Neural cell (in vitro differentiated cells): ENCODE results near the gene AHRR. TPM values are rescaled to one million over a fixed set of nuclear protein-coding genes. Genes with fewer than 3 reads are reported as not detected.

Source experiments
- H2AFZ ChIP-seq: fragments of 200-600, 300-800 bp; sonication (generic), shearing (Covaris generic); 2 replicates; pipeline ENCODE4 v1.6.0; 2014; ENCODE audit warnings: low read depth, mild to moderate bottlenecking, antibody characterized with exemption, low read length, moderate library complexity
- H3F3A ChIP-seq: fragments of 200-600 bp; shearing (Covaris generic); 2 replicates; pipeline ENCODE4 v1.6.1; 2016; ENCODE audit warnings: mild to moderate bottlenecking, moderate library complexity, mixed read lengths, antibody characterized with exemption, low read length; ENCODE audit not compliant: insufficient read depth, poor library complexity, severe bottlenecking
- H3K27ac ChIP-seq: fragments of 200-600, 300-800 bp; sonication (generic), shearing (Covaris generic); 2 replicates; pipeline ENCODE4 v1.5.1; 2014; ENCODE audit warnings: mild to moderate bottlenecking, low read length, moderate library complexity
- H3K27me3 ChIP-seq: fragments of 300-800, 200-600 bp; sonication (generic), shearing (Covaris generic); 2 replicates; pipeline ENCODE4 v1.6.0; 2014; ENCODE audit warnings: mild to moderate bottlenecking, low read depth, low read length, moderate library complexity; ENCODE audit not compliant: insufficient read depth
- H3K36me3 ChIP-seq: fragments of 300-800, 200-600 bp; sonication (generic), shearing (Covaris generic); 2 replicates; pipeline ENCODE4 v1.5.1; 2014; ENCODE audit warnings: mild to moderate bottlenecking, antibody characterized with exemption, low read length, moderate library complexity; ENCODE audit not compliant: insufficient read depth
- H3K4me2 ChIP-seq: fragments of 300-800, 200-600 bp; sonication (generic), shearing (Covaris generic); 2 replicates; pipeline ENCODE4 v1.6.0; 2014; ENCODE audit warnings: mild to moderate bottlenecking, low read length
- H3K4me3 ChIP-seq: fragments of 300-800, 200-600 bp; sonication (generic), shearing (Covaris generic); 2 replicates; pipeline ENCODE4 v1.5.1; 2014; ENCODE audit warnings: mild to moderate bottlenecking, low read length, moderate library complexity
- H3K79me2 ChIP-seq: fragments of 200-600 bp; shearing (Covaris generic); replicated peaks from 2 replicates; pipeline ENCODE4 v1.6.0; 2014; ENCODE audit warnings: mild to moderate bottlenecking, low read length, moderate library complexity; ENCODE audit not compliant: insufficient read depth
- H3K9ac ChIP-seq: fragments of 300-800, 200-600 bp; sonication (generic), shearing (Covaris generic); 2 replicates; pipeline ENCODE4 v1.6.1; 2016; ENCODE audit warnings: mild to moderate bottlenecking, low read length, mixed read lengths
- H3K9me2 ChIP-seq: fragments of 200-600 bp; shearing (Covaris generic); 2 replicates; pipeline ENCODE4 v1.6.1; 2016; ENCODE audit warnings: mild to moderate bottlenecking, low read length, mixed read lengths; ENCODE audit not compliant: insufficient read depth
- H3K9me3 ChIP-seq: fragments of 200-600, 300-800 bp; sonication (generic), shearing (Covaris generic); 2 replicates; pipeline ENCODE4 v1.6.1; 2016; ENCODE audit warnings: mild to moderate bottlenecking, mixed run types, low read length, moderate library complexity, mixed read lengths
- H4K20me1 ChIP-seq: fragments of 200-600 bp; shearing (Covaris generic); 2 replicates; pipeline ENCODE4 v1.6.1; 2016; ENCODE audit warnings: mild to moderate bottlenecking, mixed run types; ENCODE audit not compliant: insufficient read depth
- CTCF ChIP-seq: fragments of 450-650 bp; IDR thresholded peaks from 2 replicates; pipeline ENCODE4 v1.5.1; 2014; ENCODE audit warnings: antibody characterized with exemption, mild to moderate bottlenecking, moderate library complexity; ENCODE audit not compliant: poor library complexity, severe bottlenecking
- EP300 ChIP-seq: fragments of 450-650 bp; conservative IDR thresholded peaks from 2 replicates; pipeline ENCODE4 v1.6.1; 2014; ENCODE audit warnings: antibody characterized with exemption, mild to moderate bottlenecking, moderate library complexity; ENCODE audit not compliant: poor library complexity, severe bottlenecking
- EZH2 ChIP-seq: fragments of 200-600, 300-800 bp; shearing (Covaris generic), sonication (generic); IDR thresholded peaks from 2 replicates; pipeline ENCODE4 v1.6.1; 2014; ENCODE audit warnings: antibody characterized with exemption, low read length, borderline replicate concordance, mild to moderate bottlenecking; ENCODE audit not compliant: insufficient read depth, poor library complexity, severe bottlenecking
- MXI1 ChIP-seq: fragments of 450-650 bp; conservative IDR thresholded peaks from 2 replicates; pipeline ENCODE4 v1.6.1; 2014; ENCODE audit warnings: antibody characterized with exemption, mild to moderate bottlenecking; ENCODE audit not compliant: poor library complexity, severe bottlenecking
- POLR2AphosphoS5 ChIP-seq: IDR thresholded peaks from 2 replicates; pipeline ENCODE4 v1.6.1; 2012
- RAD21 ChIP-seq: fragments of 450-650 bp; conservative IDR thresholded peaks from 2 replicates; pipeline ENCODE4 v1.6.1; 2014; ENCODE audit warnings: antibody characterized with exemption, mild to moderate bottlenecking, moderate library complexity
- REST ChIP-seq: IDR thresholded peaks from 2 replicates; pipeline ENCODE4 v1.6.1; 2012; ENCODE audit warnings: borderline replicate concordance
- SMC3 ChIP-seq: fragments of 450-650 bp; conservative IDR thresholded peaks from 2 replicates; pipeline ENCODE4 v1.6.1; 2014; ENCODE audit warnings: antibody characterized with exemption, mild to moderate bottlenecking, moderate library complexity; ENCODE audit not compliant: poor library complexity
- TAF1 ChIP-seq: IDR thresholded peaks from 2 replicates; pipeline ENCODE4 v1.6.1; 2012; ENCODE audit warnings: low read depth
- polyA plus RNA-seq: library from polyadenylated mRNA; depleted of rRNA; stranded (reverse); fragments of >200 nt; gene quantifications from 2 replicates; pipeline ENCODE4 v1.2.3, GENCODE V29; 2014

Gene AHRR
- polyA plus RNA-seq, 1 donor from 2014 or later, result 0.26 TPM

- Histone ChIP-seq H3F3A (no peaks in the 10 kb centered on the region), H3K36me3 (no peaks in the 10 kb centered on the region), H3K27ac (no peak overlapping the region), H3K9ac (no peak overlapping the region), H3K79me2 (no peaks in the 10 kb centered on the region), H4K20me1 (no peaks in the 10 kb centered on the region), H3K9me2 (no peaks in the 10 kb centered on the region), H3K27me3 (no peaks in the 10 kb centered on the region), H2AFZ (no peak overlapping the region), H3K4me2 (no peak overlapping the region), H3K4me3 (no peak overlapping the region), H3K9me3 (no peaks in the 10 kb centered on the region)
- no peak for TF ChIP-seq CTCF
- TF ChIP-seq RAD21, result no peak
- no peak for TF ChIP-seq MXI1
- TF ChIP-seq POLR2AphosphoS5, result no peak
- no peak for TF ChIP-seq EZH2
- no peak for TF ChIP-seq TAF1
- TF ChIP-seq SMC3, result no peak
- no peak for TF ChIP-seq REST
- no peak for TF ChIP-seq EP300
Measured at GRCh38 chr5:417301-418161, 96.0 kb downstream of the AHRR start.

- no peaks in the 10 kb centered on the region for H3K9me2 ChIP-seq
- no peaks in the 10 kb centered on the region for H3K27me3 ChIP-seq
- H3K79me2 ChIP-seq, result no peaks in the 10 kb centered on the region
- no peaks in the 10 kb centered on the region for H3K9me3 ChIP-seq
- H2AFZ ChIP-seq, result no peak overlapping the region
- H3K27ac ChIP-seq, result no peak overlapping the region
- no peaks in the 10 kb centered on the region for H3K36me3 ChIP-seq
- H4K20me1 ChIP-seq, result no peaks in the 10 kb centered on the region
- H3K9ac ChIP-seq, result no peak overlapping the region
- H3K4me2 ChIP-seq, result no peak overlapping the region
- H3F3A ChIP-seq, result no peaks in the 10 kb centered on the region
- H3K4me3 ChIP-seq, result no peak overlapping the region
- TF ChIP-seq TAF1 (no peak), RAD21 (no peak), MXI1 (no peak), REST (no peak), CTCF (no peak), EP300 (no peak), SMC3 (no peak), EZH2 (no peak), POLR2AphosphoS5 (no peak)
Measured at GRCh38 chr5:418162-419121, 96.9 kb downstream of the AHRR start.
